ENCODE results near the gene FERMT3.

The FERMT3 gene

GRCh38 chr11:64263021-64263946, 56.8 kb downstream of the FERMT3 start:
- no peak overlapping the region for H3K4me3 ChIP-seq (ENCODE audit: low read depth, low read length)
- TF ChIP-seq CTCF (IDR thresholded peaks at IDR 0.05; ENCODE audit: low read depth, low read length) = no peak

GRCh38 chr11:64263947-64264317, 57.4 kb downstream of the FERMT3 start:
- no peak overlapping the region for H3K4me3 ChIP-seq (ENCODE audit: low read depth, low read length)
- no peak for TF ChIP-seq CTCF (IDR thresholded peaks at IDR 0.05; ENCODE audit: low read depth, low read length)

GRCh38 chr11:64264371-64264852, 57.9 kb downstream of the FERMT3 start:
- no peak overlapping the region for H3K4me3 ChIP-seq (ENCODE audit: low read depth, low read length)
- TF ChIP-seq CTCF (IDR thresholded peaks at IDR 0.05; ENCODE audit: low read depth, low read length) = no peak

GRCh38 chr11:64265176-64266160, 58.9 kb downstream of the FERMT3 start:
- TF ChIP-seq CTCF (IDR thresholded peaks at IDR 0.05; ENCODE audit: low read depth, low read length) = no peak
- no peak overlapping the region for H3K4me3 ChIP-seq (ENCODE audit: low read depth, low read length)

- no peak overlapping the region for H3K4me3 ChIP-seq (ENCODE audit: low read depth, low read length)
- TF ChIP-seq CTCF (IDR thresholded peaks at IDR 0.05; ENCODE audit: low read depth, low read length) = no peak
Measured at GRCh38 chr11:64266339-64266738, 59.8 kb downstream of the FERMT3 start.

GRCh38 chr11:64267207-64267945, 60.9 kb downstream of the FERMT3 start:
- TF ChIP-seq CTCF (IDR thresholded peaks at IDR 0.05; ENCODE audit: low read depth, low read length) = no peak
- no peak overlapping the region for H3K4me3 ChIP-seq (ENCODE audit: low read depth, low read length)
